SU-DHL-6 (cell line): ENCODE measurements around the gene ARCN1.

Experiments used
- H2AFZ ChIP-seq: fragments of 200-600 bp; sonication (generic); 2 replicates; pipeline ENCODE4 v1.6.1; 2014; ENCODE audit warnings: low read depth, mild to moderate bottlenecking, moderate library complexity, mixed read lengths, antibody characterized with exemption, low read length; ENCODE audit not compliant: severe bottlenecking
- H3F3A ChIP-seq: fragments of 200-600 bp; shearing (Covaris generic); 2 replicates; pipeline ENCODE4 v1.6.0; 2016; ENCODE audit warnings: antibody characterized with exemption, mild to moderate bottlenecking; ENCODE audit not compliant: insufficient read depth
- H3K27ac ChIP-seq: fragments of 200-600 bp; sonication (generic); 2 replicates; pipeline ENCODE4 v1.5.1; 2016; ENCODE audit warnings: low read depth, mild to moderate bottlenecking, low read length, moderate library complexity, mixed read lengths
- H3K27me3 ChIP-seq: fragments of 200-600 bp; sonication (generic), shearing (Covaris generic); 2 replicates; pipeline ENCODE4 v1.6.0; 2014; ENCODE audit warnings: mild to moderate bottlenecking, low read length
- H3K36me3 ChIP-seq: fragments of 200-600 bp; sonication (generic); 2 replicates; pipeline ENCODE4 v1.6.1; 2014; ENCODE audit warnings: mild to moderate bottlenecking, low read length, mixed read lengths
- H3K4me2 ChIP-seq: fragments of 300-600, 200-600 bp; shearing (Covaris generic), sonication (generic); 2 replicates; pipeline ENCODE4 v1.6.0; 2014; ENCODE audit warnings: low read length, low read depth, mild to moderate bottlenecking; ENCODE audit not compliant: poor library complexity, severe bottlenecking
- H3K4me3 ChIP-seq: fragments of 200-600 bp; sonication (generic); 2 replicates; pipeline ENCODE4 v1.5.1; 2014; ENCODE audit warnings: antibody characterized with exemption, low read length, mild to moderate bottlenecking, mixed read lengths; ENCODE audit not compliant: insufficient read depth, poor library complexity, severe bottlenecking
- H3K79me2 ChIP-seq: fragments of 200-600 bp; sonication (generic); 2 replicates; pipeline ENCODE4 v1.6.1; 2014; ENCODE audit warnings: mild to moderate bottlenecking, low read length, moderate library complexity; ENCODE audit not compliant: insufficient read depth
- H3K9ac ChIP-seq: fragments of 200-600 bp; sonication (generic); 2 replicates; pipeline ENCODE4 v1.7.0; 2014; ENCODE audit warnings: mild to moderate bottlenecking, low read length
- H3K9me2 ChIP-seq: fragments of 200-600 bp; sonication (generic); replicated peaks from 2 replicates; pipeline ENCODE4 v1.6.1; 2014; ENCODE audit warnings: low read length; ENCODE audit not compliant: insufficient read depth
- H3K9me3 ChIP-seq: fragments of 200-600 bp; sonication (generic); 2 replicates; pipeline ENCODE4 v1.6.1; 2014; ENCODE audit warnings: low read length, mixed read lengths; ENCODE audit not compliant: insufficient read depth
- H4K20me1 ChIP-seq: fragments of 200-600 bp; sonication (generic); 2 replicates; pipeline ENCODE4 v1.6.1; 2014; ENCODE audit warnings: low read depth, mild to moderate bottlenecking, antibody characterized with exemption, low read length, moderate library complexity, mixed read lengths
- CTCF ChIP-seq: fragments of 200-600 bp; sonication (generic); IDR thresholded peaks from one replicate; pipeline ENCODE4 v1.5.1; 2017; ENCODE audit warnings: antibody characterized with exemption, mild to moderate bottlenecking, low read length, moderate library complexity; ENCODE audit not compliant: insufficient read depth, poor library complexity, severe bottlenecking
- EZH2phosphoT487 ChIP-seq: fragments of 200-600 bp; sonication (generic), shearing (Covaris generic); conservative IDR thresholded peaks from 2 replicates; pipeline ENCODE4 v1.6.1; 2018; ENCODE audit warnings: mild to moderate bottlenecking, antibody characterized with exemption, low read length, moderate library complexity, mixed read lengths

Gene ARCN1

GRCh38 chr11:118627566-118627965 is 55.4 kb downstream of the ARCN1 start:
- Histone ChIP-seq H3K27me3 (no peaks in the 10 kb centered on the region), H3K79me2 (no peaks in the 10 kb centered on the region), H3K4me3 (no peak overlapping the region), H3K27ac (no peak overlapping the region), H2AFZ (no peak overlapping the region), H3K36me3 (no peaks in the 10 kb centered on the region), H4K20me1 (no peaks in the 10 kb centered on the region), H3F3A (no peaks in the 10 kb centered on the region), H3K9ac (no peak overlapping the region), H3K4me2 (no peak overlapping the region), H3K9me2 (no peaks in the 10 kb centered on the region), H3K9me3 (no peaks in the 10 kb centered on the region)
- TF ChIP-seq CTCF (no peak), EZH2phosphoT487 (no peak)

- TF ChIP-seq EZH2phosphoT487 (no peak), CTCF (no peak)
- no peak overlapping the region for H2AFZ ChIP-seq
- no peaks in the 10 kb centered on the region for H3K9me2 ChIP-seq
- no peaks in the 10 kb centered on the region for H3K9me3 ChIP-seq
- H3K27ac ChIP-seq = no peak overlapping the region
- H3K4me3 ChIP-seq = no peak overlapping the region
- no peak overlapping the region for H3K9ac ChIP-seq
- no peaks in the 10 kb centered on the region for H3K36me3 ChIP-seq
- no peaks in the 10 kb centered on the region for H3F3A ChIP-seq
- no peaks in the 10 kb centered on the region for H3K27me3 ChIP-seq
- H3K4me2 ChIP-seq = no peak overlapping the region
- no peaks in the 10 kb centered on the region for H3K79me2 ChIP-seq
- no peaks in the 10 kb centered on the region for H4K20me1 ChIP-seq
Observed at GRCh38 chr11:118628031-118628430, 55.8 kb downstream of the ARCN1 start.

GRCh38 chr11:118628432-118628831 is 56.2 kb downstream of the ARCN1 start:
- TF ChIP-seq EZH2phosphoT487 (no peak), CTCF (no peak)
- Histone ChIP-seq H3K4me2 (no peak overlapping the region), H3K79me2 (no peaks in the 10 kb centered on the region), H4K20me1 (no peaks in the 10 kb centered on the region), H3K27ac (no peak overlapping the region), H3K36me3 (no peaks in the 10 kb centered on the region), H3K4me3 (no peak overlapping the region), H2AFZ (no peak overlapping the region), H3K27me3 (no peaks in the 10 kb centered on the region), H3F3A (no peaks in the 10 kb centered on the region), H3K9me2 (no peaks in the 10 kb centered on the region), H3K9me3 (no peaks in the 10 kb centered on the region), H3K9ac (no peak overlapping the region)
